Keratinocyte (primary cell): ENCODE measurements around the gene VASH2. TPM values are rescaled to one million over a fixed set of nuclear protein-coding genes. Genes with fewer than 3 reads are reported as not detected.

Experiments
- DNase-seq: peaks from one replicate; pipeline ENCODE4 v3.0.0-alpha.2; 2011; ENCODE audit warnings: low read depth, missing footprints, low spot score
- FAIRE-seq: peaks from 2 replicates; lab custom pipeline; 2011; peaks lifted over from hg19 to GRCh38; lab: Jason Lieb, UNC
- H2AFZ ChIP-seq: 2 replicates; pipeline ENCODE4 v1.6.0; 2012; ENCODE audit warnings: low read length, control low read depth, inconsistent platforms; ENCODE audit not compliant: control insufficient read depth
- H3K27ac ChIP-seq: 2 replicates; pipeline ENCODE4 v1.5.1; 2011; ENCODE audit warnings: low read length; ENCODE audit not compliant: control insufficient read depth, insufficient read depth
- H3K27me3 ChIP-seq: 3 replicates; pipeline ENCODE4 v1.6.0; 2011; ENCODE audit warnings: low read length; ENCODE audit not compliant: control insufficient read depth, insufficient read depth; ENCODE audit errors: extremely low read depth
- H3K36me3 ChIP-seq, 2 experiments: 2 replicates in 1 of 2; 3 replicates in 1 of 2; pipeline ENCODE4 v1.5.1; 2011; ENCODE audit warnings: low read length in 2 of 2, mild to moderate bottlenecking in 1 of 2; ENCODE audit not compliant: control insufficient read depth in 2 of 2, insufficient read depth in 2 of 2; ENCODE audit errors: extremely low read depth in 1 of 2
- H3K4me1 ChIP-seq: 3 replicates; pipeline ENCODE4 v1.5.1; 2011; ENCODE audit warnings: low read length; ENCODE audit not compliant: control insufficient read depth, insufficient read depth; ENCODE audit errors: extremely low read depth
- H3K4me2 ChIP-seq: 3 replicates; pipeline ENCODE4 v1.6.0; 2011; ENCODE audit warnings: low read depth, low read length; ENCODE audit not compliant: control insufficient read depth, insufficient read depth; ENCODE audit errors: extremely low read depth
- H3K4me3 ChIP-seq, 3 experiments: fragments of 200-600 bp in 1 of 3; sonication (generic) in 1 of 3; 2 replicates in 2 of 3; 3 replicates in 1 of 3; pipeline ENCODE4 v1.5.1; 2011 to 2016; ENCODE audit warnings: low read length in 3 of 3, mild to moderate bottlenecking in 3 of 3, control low read depth in 2 of 3, inconsistent platforms in 1 of 3, low read depth in 1 of 3, mixed read lengths in 1 of 3, mixed run types in 1 of 3, moderate library complexity in 1 of 3; ENCODE audit not compliant: control insufficient read depth in 2 of 3, insufficient read depth in 2 of 3; ENCODE audit errors: extremely low read depth in 1 of 3
- H3K79me2 ChIP-seq: 2 replicates; pipeline ENCODE4 v1.6.0; 2012; ENCODE audit warnings: low read length; ENCODE audit not compliant: control insufficient read depth, insufficient read depth
- H3K9ac ChIP-seq: 3 replicates; pipeline ENCODE4 v1.6.0; 2011; ENCODE audit warnings: low read length; ENCODE audit not compliant: control insufficient read depth, insufficient read depth; ENCODE audit errors: extremely low read depth
- H3K9me1 ChIP-seq: 3 replicates; pipeline ENCODE4 v1.6.0; 2011; ENCODE audit warnings: low read length; ENCODE audit not compliant: control insufficient read depth, insufficient read depth; ENCODE audit errors: extremely low read depth
- H3K9me3 ChIP-seq: 2 replicates; pipeline ENCODE4 v1.5.1; 2012; ENCODE audit warnings: low read depth, low read length; ENCODE audit not compliant: control insufficient read depth
- H4K20me1 ChIP-seq: 3 replicates; pipeline ENCODE4 v1.6.0; 2011; ENCODE audit warnings: low read length; ENCODE audit not compliant: control insufficient read depth, insufficient read depth; ENCODE audit errors: extremely low read depth
- CTCF ChIP-seq, 3 experiments: IDR thresholded peaks in 1 of 3; conservative IDR thresholded peaks in 1 of 3; optimal IDR thresholded peaks in 1 of 3; 2 replicates in 2 of 3; 3 replicates in 1 of 3; pipeline versions ENCODE3 to v1.5.1; 2011; ENCODE audit warnings: low read length in 3 of 3, mild to moderate bottlenecking in 3 of 3, moderate library complexity in 2 of 3, control low read depth in 1 of 3, inconsistent platforms in 1 of 3; ENCODE audit not compliant: insufficient read depth in 2 of 3; ENCODE audit errors: extremely low read depth in 1 of 3
- EZH2 ChIP-seq: IDR thresholded peaks from one replicate; pipeline ENCODE4 v1.6.1; 2012; ENCODE audit warnings: inconsistent platforms, mild to moderate bottlenecking, low read length, moderate library complexity
- dilution Hi-C: fragments of 300-500 bp; cut with MboI; formaldehyde crosslinking; loops from one replicate; pipeline ENCODE4 v1.7.0; 2020; ENCODE audit warnings: low sequenced_read_pairs; ENCODE audit not compliant: extremely low pct_ligation_motif_present
- polyA plus RNA-seq, 5 experiments: library from polyadenylated mRNA; depleted of rRNA in 3 of 5; stranded (reverse) in 3 of 5; stranded (forward) in 1 of 5; unstranded in 1 of 5; fragments of >200 nt; gene quantifications; 1 replicate in 1 of 5; 2 replicates in 3 of 5; 3 replicates in 1 of 5; pipeline versions ENCODE4 v1.2.1 to v1.2.3, GENCODE V29; 2011 to 2012; ENCODE audit warnings: missing spikeins in 2 of 5, low read depth in 1 of 5, low replicate concordance in 1 of 5

VASH2 gene
- polyA plus RNA-seq, 1 donor (not counting 4 experiments of a cell fraction or from before 2014, with no cell fraction given) = 0.04 TPM

- H3K4me1 ChIP-seq = no peaks in the 10 kb centered on the region
- no peaks in the 10 kb centered on the region for H3K9me1 ChIP-seq
- TF ChIP-seq CTCF (optimal IDR thresholded peaks at IDR 0.05 in 1 of 3, IDR thresholded peaks at IDR 0.05 in 1 of 3, conservative IDR thresholded peaks at IDR 0.05 in 1 of 3; ENCODE audit: extremely low read depth in 1 of 3, insufficient read depth in 2 of 3, low read length in 3 of 3) (peak in 2 of 3 experiments; percentile 17 to 22), EZH2 (no peak)
- H2AFZ ChIP-seq = no peak overlapping the region
- no peaks in the 10 kb centered on the region for H3K36me3 ChIP-seq
- DNase-seq (no peak), FAIRE-seq (no peak)
- no peaks in the 10 kb centered on the region for H3K9me3 ChIP-seq
- H3K27me3 ChIP-seq = no peaks in the 10 kb centered on the region
- no peak overlapping the region for H3K4me3 ChIP-seq
- no peaks in the 10 kb centered on the region for H4K20me1 ChIP-seq
- H3K79me2 ChIP-seq = no peaks in the 10 kb centered on the region
- dilution Hi-C loops = no loop called here
- H3K9ac ChIP-seq = no peak overlapping the region
- no peak overlapping the region for H3K27ac ChIP-seq
- H3K4me2 ChIP-seq = no peak overlapping the region
These were observed 34.9 kb upstream of the VASH2 start for GRCh38 chr1:212915245-212916091.

- H3K36me3 ChIP-seq = no peaks in the 10 kb centered on the region
- H4K20me1 ChIP-seq = no peaks in the 10 kb centered on the region
- H3K4me3 ChIP-seq = peak overlapping the region in 1 of 3 experiments; percentile 34
- no peak overlapping the region for H3K9ac ChIP-seq
- H2AFZ ChIP-seq = peak overlapping the region; percentile 73
- no peaks in the 10 kb centered on the region for H3K27me3 ChIP-seq
- no peaks in the 10 kb centered on the region for H3K9me3 ChIP-seq
- no peak overlapping the region for H3K27ac ChIP-seq
- DNase-seq = no peak
- dilution Hi-C loops = no loop called here
- FAIRE-seq = no peak
- H3K4me2 ChIP-seq = peak overlapping the region; percentile 27
- H3K79me2 ChIP-seq = no peaks in the 10 kb centered on the region
- no peaks in the 10 kb centered on the region for H3K4me1 ChIP-seq
- H3K9me1 ChIP-seq = no peaks in the 10 kb centered on the region
- TF ChIP-seq CTCF (optimal IDR thresholded peaks at IDR 0.05 in 1 of 3, IDR thresholded peaks at IDR 0.05 in 1 of 3, conservative IDR thresholded peaks at IDR 0.05 in 1 of 3; ENCODE audit: extremely low read depth in 1 of 3, insufficient read depth in 2 of 3, low read length in 3 of 3) (no peak), EZH2 (no peak)
These were observed 33.7 kb upstream of the VASH2 start for GRCh38 chr1:212916481-212917133.
